Parathyroid adenoma (tissue), 2 donors: ENCODE results near the gene CHFR.

Source experiments
- H2AFZ ChIP-seq: fragments of 300-600 bp; sonication (generic); one replicate; pipeline ENCODE4 v1.7.0; 2017; ENCODE audit warnings: antibody characterized with exemption, mild to moderate bottlenecking
- H3K27ac ChIP-seq: fragments of 300-600 bp; sonication (generic); one replicate; pipeline ENCODE4 v1.7.0; 2017
- H3K27me3 ChIP-seq: fragments of 300-600 bp; sonication (generic); one replicate; pipeline ENCODE4 v1.7.0; 2017; ENCODE audit warnings: low read length; ENCODE audit not compliant: control insufficient read depth, insufficient read depth
- H3K36me3 ChIP-seq: fragments of 300-600 bp; sonication (generic); one replicate; pipeline ENCODE4 v1.7.0; 2017; ENCODE audit warnings: low read length; ENCODE audit not compliant: control insufficient read depth, insufficient read depth
- H3K4me1 ChIP-seq: fragments of 300-600 bp; sonication (generic); one replicate; pipeline ENCODE4 v1.7.0; 2017; ENCODE audit warnings: control low read depth
- H3K4me2 ChIP-seq: fragments of 300-600 bp; sonication (generic); one replicate; pipeline ENCODE4 v1.7.0; 2017; ENCODE audit warnings: low read length
- H3K4me3 ChIP-seq: fragments of 300-600 bp; sonication (generic); one replicate; pipeline ENCODE4 v1.7.0; 2017; ENCODE audit warnings: low read depth, low read length
- H3K79me2 ChIP-seq: fragments of 300-600 bp; sonication (generic); one replicate; pipeline ENCODE4 v1.7.0; 2017; ENCODE audit warnings: control low read depth
- H3K9ac ChIP-seq: fragments of 300-600 bp; sonication (generic); one replicate; pipeline ENCODE4 v1.7.0; 2017; ENCODE audit warnings: mild to moderate bottlenecking
- H3K9me3 ChIP-seq: fragments of 300-600 bp; sonication (generic); one replicate; pipeline ENCODE4 v1.7.0; 2017; ENCODE audit warnings: low read length; ENCODE audit not compliant: control insufficient read depth
- TF ChIP-seq, protein P1 (sequence below): fragments of 300-600 bp; sonication (generic); IDR thresholded peaks from one replicate; pipeline ENCODE4 v1.7.0; 2017; ENCODE audit warnings: antibody characterized with exemption, mild to moderate bottlenecking
- donor health status: primary hyperparathyroidism.

CHFR gene

DNA sequence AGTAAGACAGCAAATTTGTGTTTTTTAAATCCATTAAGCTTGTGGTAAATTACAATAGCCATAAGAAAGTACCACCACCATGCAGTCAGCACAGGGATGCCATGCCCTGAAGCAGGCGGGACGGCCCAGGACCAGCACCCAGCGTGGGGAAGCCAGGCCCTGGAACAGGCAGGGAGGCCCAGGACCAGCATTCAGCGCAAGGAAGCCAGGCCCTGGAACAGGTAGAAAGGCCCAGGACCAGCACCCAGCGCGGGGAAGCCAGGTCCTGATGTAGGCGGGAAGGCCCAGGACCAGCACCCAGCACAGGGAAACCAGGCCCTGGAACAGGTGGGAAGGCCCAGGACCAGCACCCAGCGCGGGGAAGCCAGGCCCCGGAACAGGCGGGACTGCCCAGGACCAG lies 13.2 kb downstream of the CHFR start:
- H3K36me3 ChIP-seq, result no peaks in the 10 kb centered on the region
- no peaks in the 10 kb centered on the region for H3K27me3 ChIP-seq
- no peak overlapping the region for H3K9ac ChIP-seq
- no peak overlapping the region for H3K4me2 ChIP-seq
- H3K79me2 ChIP-seq, result no peaks in the 10 kb centered on the region
- H3K4me1 ChIP-seq, result no peaks in the 10 kb centered on the region
- TF ChIP-seq, protein P1, sequence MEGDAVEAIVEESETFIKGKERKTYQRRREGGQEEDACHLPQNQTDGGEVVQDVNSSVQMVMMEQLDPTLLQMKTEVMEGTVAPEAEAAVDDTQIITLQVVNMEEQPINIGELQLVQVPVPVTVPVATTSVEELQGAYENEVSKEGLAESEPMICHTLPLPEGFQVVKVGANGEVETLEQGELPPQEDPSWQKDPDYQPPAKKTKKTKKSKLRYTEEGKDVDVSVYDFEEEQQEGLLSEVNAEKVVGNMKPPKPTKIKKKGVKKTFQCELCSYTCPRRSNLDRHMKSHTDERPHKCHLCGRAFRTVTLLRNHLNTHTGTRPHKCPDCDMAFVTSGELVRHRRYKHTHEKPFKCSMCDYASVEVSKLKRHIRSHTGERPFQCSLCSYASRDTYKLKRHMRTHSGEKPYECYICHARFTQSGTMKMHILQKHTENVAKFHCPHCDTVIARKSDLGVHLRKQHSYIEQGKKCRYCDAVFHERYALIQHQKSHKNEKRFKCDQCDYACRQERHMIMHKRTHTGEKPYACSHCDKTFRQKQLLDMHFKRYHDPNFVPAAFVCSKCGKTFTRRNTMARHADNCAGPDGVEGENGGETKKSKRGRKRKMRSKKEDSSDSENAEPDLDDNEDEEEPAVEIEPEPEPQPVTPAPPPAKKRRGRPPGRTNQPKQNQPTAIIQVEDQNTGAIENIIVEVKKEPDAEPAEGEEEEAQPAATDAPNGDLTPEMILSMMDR, result no peak
- H3K4me3 ChIP-seq, result no peak overlapping the region
- no peak overlapping the region for H2AFZ ChIP-seq
- H3K9me3 ChIP-seq, result no peaks in the 10 kb centered on the region
- H3K27ac ChIP-seq, result no peak overlapping the region

DNA sequence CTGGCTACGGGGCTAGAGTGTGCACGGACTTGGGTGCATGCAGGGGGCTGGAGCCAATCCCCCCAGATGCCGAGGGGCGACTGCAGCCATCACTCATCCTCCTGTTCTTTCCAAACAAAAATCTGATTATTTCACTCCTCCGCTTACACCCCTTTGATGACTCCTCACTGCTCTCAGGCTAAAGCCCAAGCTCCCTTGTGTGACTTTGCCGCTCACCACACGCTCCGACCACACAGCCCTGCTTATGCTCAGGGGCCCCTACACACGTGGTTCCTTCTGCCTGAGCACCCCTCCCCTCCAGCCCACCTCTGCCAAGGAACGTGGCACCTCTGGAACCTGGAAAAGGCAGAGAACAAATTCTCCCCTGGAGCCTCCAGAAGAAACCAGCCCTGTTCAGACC lies 13.7 kb downstream of the CHFR start:
- Histone ChIP-seq H3K9me3 (no peaks in the 10 kb centered on the region), H3K27ac (no peak overlapping the region), H3K9ac (no peak overlapping the region), H3K4me3 (no peak overlapping the region), H3K36me3 (no peaks in the 10 kb centered on the region), H3K79me2 (no peaks in the 10 kb centered on the region), H3K4me2 (no peak overlapping the region), H3K4me1 (no peaks in the 10 kb centered on the region), H2AFZ (no peak overlapping the region), H3K27me3 (no peaks in the 10 kb centered on the region)
- TF ChIP-seq, protein P1, result no peak

DNA sequence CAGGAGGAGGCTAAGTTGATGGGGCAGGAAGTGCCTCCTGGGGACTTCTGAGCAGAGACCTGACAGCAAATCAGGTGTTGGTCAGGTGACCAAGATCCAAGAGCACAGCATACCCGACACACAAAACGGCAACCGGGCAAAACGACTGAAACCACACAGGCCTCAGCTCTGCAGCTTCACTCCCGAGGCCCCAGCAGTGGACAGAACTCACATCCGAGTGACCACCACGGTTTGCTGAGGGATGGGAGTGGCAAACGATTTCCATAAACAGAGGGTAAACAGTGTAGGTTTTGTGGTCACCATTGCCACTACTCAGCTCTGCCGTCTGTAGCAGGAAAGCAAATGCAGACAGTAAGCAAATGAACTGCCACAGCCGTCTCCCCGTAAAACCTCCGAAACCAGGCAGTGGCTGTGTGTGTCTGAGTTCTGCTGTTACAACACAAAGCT lies 14.4 kb downstream of the CHFR start:
- H3K27ac ChIP-seq, result no peak overlapping the region
- no peaks in the 10 kb centered on the region for H3K4me1 ChIP-seq
- TF ChIP-seq, protein P1, result no peak
- H2AFZ ChIP-seq, result no peak overlapping the region
- no peaks in the 10 kb centered on the region for H3K36me3 ChIP-seq
- no peaks in the 10 kb centered on the region for H3K79me2 ChIP-seq
- H3K9me3 ChIP-seq, result no peaks in the 10 kb centered on the region
- no peak overlapping the region for H3K4me2 ChIP-seq
- no peaks in the 10 kb centered on the region for H3K27me3 ChIP-seq
- no peak overlapping the region for H3K4me3 ChIP-seq
- no peak overlapping the region for H3K9ac ChIP-seq

DNA sequence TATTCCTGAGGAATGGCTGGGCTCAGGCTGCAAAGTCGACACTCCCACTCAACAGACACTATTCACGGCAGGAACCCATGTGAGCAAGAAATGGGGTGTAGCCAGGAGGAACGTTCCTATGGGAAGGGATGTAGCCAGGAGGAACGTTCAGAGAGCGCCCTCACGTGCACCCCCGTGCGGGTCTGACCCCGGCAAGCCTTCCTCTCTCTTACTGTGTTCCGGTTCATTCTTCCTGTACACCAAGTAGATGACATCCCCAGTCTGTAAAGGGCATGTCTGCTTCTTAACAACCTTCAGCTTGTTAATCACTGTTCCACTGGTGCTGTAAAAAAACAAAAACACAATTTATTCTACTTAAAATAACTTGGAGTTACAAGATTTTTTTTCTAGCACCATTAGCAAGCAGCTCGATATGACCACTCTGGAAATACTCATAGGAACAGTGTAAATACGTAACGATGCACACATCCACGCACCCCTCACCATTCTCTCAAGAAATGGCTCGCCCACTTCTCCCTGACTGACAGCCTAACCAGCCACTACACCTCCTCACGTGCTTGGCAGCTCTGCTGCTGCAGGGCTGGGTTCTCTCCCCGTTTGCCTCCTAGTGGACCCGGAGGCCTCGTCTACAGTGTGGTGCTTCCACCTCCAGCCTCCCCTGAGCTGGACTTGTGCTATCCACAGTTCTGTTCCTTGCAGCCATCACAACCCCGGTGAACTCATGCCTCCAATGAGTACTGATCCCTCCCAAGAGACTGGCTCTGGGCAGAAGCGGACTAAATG lies 15.1 kb downstream of the CHFR start:
- no peaks in the 10 kb centered on the region for H3K36me3 ChIP-seq
- no peak overlapping the region for H3K27ac ChIP-seq
- H3K27me3 ChIP-seq, result no peaks in the 10 kb centered on the region
- no peak overlapping the region for H3K4me3 ChIP-seq
- TF ChIP-seq, protein P1, result no peak
- H3K4me2 ChIP-seq, result no peak overlapping the region
- H2AFZ ChIP-seq, result no peak overlapping the region
- no peaks in the 10 kb centered on the region for H3K4me1 ChIP-seq
- H3K9ac ChIP-seq, result no peak overlapping the region
- no peaks in the 10 kb centered on the region for H3K9me3 ChIP-seq
- H3K79me2 ChIP-seq, result no peaks in the 10 kb centered on the region

DNA sequence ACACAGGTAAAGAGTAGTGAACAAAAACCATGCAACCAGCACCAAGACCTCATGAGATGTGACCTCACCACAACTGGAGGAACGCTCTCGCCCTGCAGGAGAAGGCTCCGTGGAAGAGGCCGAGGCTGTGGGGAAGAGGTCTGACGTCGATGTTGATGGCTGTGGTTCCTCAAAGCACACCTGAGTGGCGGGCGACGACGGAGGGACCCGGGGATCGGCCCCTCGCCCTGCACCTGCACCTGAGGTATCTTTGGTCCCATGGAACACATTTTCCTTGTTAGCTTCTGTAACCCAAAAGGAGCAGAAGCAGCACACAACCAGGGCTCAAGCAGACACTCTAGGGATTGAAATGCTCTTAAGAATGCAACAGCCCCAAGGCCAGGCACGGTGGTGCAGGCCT lies 17.9 kb downstream of the CHFR start:
- H3K4me2 ChIP-seq, result no peak overlapping the region
- no peak overlapping the region for H3K4me3 ChIP-seq
- no peak overlapping the region for H3K27ac ChIP-seq
- no peak overlapping the region for H3K9ac ChIP-seq
- H2AFZ ChIP-seq, result no peak overlapping the region
- H3K79me2 ChIP-seq, result no peaks in the 10 kb centered on the region
- H3K36me3 ChIP-seq, result no peaks in the 10 kb centered on the region
- TF ChIP-seq, protein P1, result no peak
- H3K9me3 ChIP-seq, result no peaks in the 10 kb centered on the region
- no peaks in the 10 kb centered on the region for H3K27me3 ChIP-seq
- H3K4me1 ChIP-seq, result no peaks in the 10 kb centered on the region
